Vein endothelial cell (primary cell): ENCODE data around the gene POMGNT2. TPM values are rescaled to one million over a fixed set of nuclear protein-coding genes. Genes with fewer than 3 reads are reported as not detected.

Source experiments
- total RNA-seq: library from RNA; depleted of rRNA; stranded (reverse); fragments of >200 nt; gene quantifications from 2 replicates; pipeline ENCODE4 v1.2.3, GENCODE V29; 2012

Gene POMGNT2
- total RNA-seq: 5.9 and 6.6 TPM in 2 replicates

GRCh38 chr3:43105596-43106292, at the start of gene POMGNT2:
POMGNT2 (minus strand) TSS chr3:43106079; CDS start chr3:43081431, 24,648 bp downstream.

Other genes with a start within 250 kb of the POMGNT2 start
- gene CYP8B1, start 230.2 kb downstream of the POMGNT2 start, total RNA-seq: not detected in 2 replicates
- gene ZNF662, start 199.9 kb downstream of the POMGNT2 start, total RNA-seq: 1.6 and 3.2 TPM in 2 replicates
- gene GASK1A, start 126.8 kb downstream of the POMGNT2 start, total RNA-seq: 0.10 TPM in 1 of 2 replicates, not detected in the other
- 218 and 246 TPM in 2 replicates for gene SNRK, start 180.5 kb upstream of the POMGNT2 start, total RNA-seq